Measurements from ENCODE around the gene WDFY2.

GRCh38 chr13:51770681-51771417 is 186.6 kb downstream of the WDFY2 start:
- TF ChIP-seq POLR2A (IDR thresholded peaks at IDR 0.05) (no peak), CTCF (IDR thresholded peaks at IDR 0.05) (no peak)
